K562 treated with DMSO at 1 percent for 4 hours (cell line): ENCODE measurements around the gene ZNF492. TPM values are rescaled to one million over a fixed set of nuclear protein-coding genes. Genes with fewer than 3 reads are reported as not detected.

Experiments used
- total RNA-seq: library from RNA; unstranded; fragments of 300-600 nt; gene quantifications from 2 replicates; pipeline ENCODE4 v1.2.3, GENCODE V29; 2022; ENCODE audit not compliant: insufficient read depth

Gene ZNF492
- total RNA-seq = not detected in 2 replicates

GRCh38 chr19:22633706-22634449, at the start of gene ZNF492:
TSS of gene ZNF492 (plus strand) at chr19:22634324. CDS start at chr19:22653400, 19,076 bp downstream.

Other genes with a start within 250 kb of the ZNF492 start
- not detected in 2 replicates for gene ZNF98, start 212.0 kb upstream of the ZNF492 start, total RNA-seq
- gene ZNF99, start 149.8 kb downstream of the ZNF492 start, total RNA-seq = not detected in 2 replicates
- gene ZNF723, start 198.0 kb downstream of the ZNF492 start, total RNA-seq = not detected in 2 replicates